Sciatic nerve (tissue), 2 donors: ENCODE measurements around the gene DIAPH3. TPM values are rescaled to one million over a fixed set of nuclear protein-coding genes. Genes with fewer than 3 reads are reported as not detected.
"Not testable (repeated sequence)": the region's sequence is repeated elsewhere in the genome, so short reads cannot be mapped to it uniquely, and the experiment has no call there.

Experiments
- ATAC-seq: fragments of 200-7000 bp; cut with Tn5 transposase; one replicate; pipeline ENCODE4 v1.9.1; 2020; ENCODE audit warnings: mild to moderate bottlenecking, moderate library complexity
- DNase-seq: peaks from one replicate; pipeline ENCODE4 v3.0.0-alpha.2; 2020; ENCODE audit warnings: low spot score
- intact Hi-C: fragments of 100-400 bp; cut with DNase I; formaldehyde crosslinking; loops from one replicate; pipeline ENCODE4 v1.14.2; 2022
- total RNA-seq: library from RNA; stranded (reverse); fragmentation: NEBNext Ultra II Directional; extraction: Animal tissue kit (Norgen Biotek cat#: 25700); gene quantifications from one replicate; pipeline ENCODE4 v1.2.1, GENCODE V29; 2021
- donor health status: DM: no; HTN: no; CAD: no.
- donor health status: DM: no; HTN: no; CAD: no.

The DIAPH3 gene
- total RNA-seq, 1 donor from 2014 or later, result 0.31 TPM

DNA sequence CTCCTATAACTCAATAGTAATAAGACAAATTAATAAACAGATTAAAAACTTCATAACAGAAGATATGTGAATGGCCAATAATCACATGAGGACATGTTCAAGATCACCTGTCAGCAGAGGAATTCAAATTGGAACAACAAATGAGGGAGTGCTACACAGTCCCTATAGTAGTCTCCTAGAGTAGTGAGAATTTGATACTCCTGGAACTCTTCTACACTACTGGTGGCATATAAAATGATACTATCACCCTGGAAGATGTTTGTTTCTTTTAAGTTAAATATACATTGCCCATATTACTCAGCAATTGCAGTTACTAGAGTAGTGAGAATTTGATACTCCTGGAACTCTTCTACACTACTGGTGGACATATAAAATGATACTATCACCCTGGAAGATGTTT, 115.4 kb downstream of the DIAPH3 start:
- DNase-seq, intact Hi-C loops, ATAC-seq: not testable (repeated sequence)

DNA sequence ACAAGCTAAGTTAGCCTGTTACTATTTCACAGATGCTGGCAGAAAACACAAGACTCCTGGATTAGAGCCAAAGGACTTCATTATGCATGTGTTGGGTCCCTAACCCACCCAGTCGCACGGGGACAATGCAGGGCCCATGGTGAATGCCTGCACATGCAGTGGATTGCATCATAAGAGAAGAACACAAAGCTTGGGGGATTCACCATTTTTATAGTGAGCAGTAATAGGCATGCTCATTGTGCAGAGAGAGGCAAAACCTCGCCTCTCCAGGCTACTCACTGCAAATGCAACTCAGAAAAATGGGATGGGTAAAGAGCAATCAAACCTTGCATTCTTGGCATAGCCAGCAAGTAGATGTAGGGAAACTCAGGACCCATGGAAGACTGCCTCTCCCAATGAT, 115.8 kb downstream of the DIAPH3 start:
- intact Hi-C loops, result no loop called here
- ATAC-seq (no peak), DNase-seq (no peak)

DNA sequence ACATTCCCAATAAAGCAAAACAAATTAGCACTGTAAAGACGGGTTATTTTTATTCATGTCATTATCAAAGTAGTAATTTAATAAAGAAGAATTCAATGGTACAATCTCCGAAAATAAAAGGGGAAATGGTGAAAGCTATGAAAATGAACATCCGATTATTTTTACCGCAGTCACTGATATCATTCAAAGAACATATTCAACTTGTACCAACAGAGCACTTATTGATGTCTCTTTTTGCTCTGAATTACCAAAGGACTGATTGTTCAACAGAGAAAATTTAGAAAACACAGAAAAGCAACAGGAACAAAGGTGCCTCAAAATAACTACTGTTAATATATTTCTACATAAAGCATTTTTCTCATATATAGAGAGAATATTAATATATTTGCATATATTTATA, 119.4 kb downstream of the DIAPH3 start:
- ATAC-seq (no peak), DNase-seq (no peak)
- intact Hi-C loops, result no loop called here

DNA sequence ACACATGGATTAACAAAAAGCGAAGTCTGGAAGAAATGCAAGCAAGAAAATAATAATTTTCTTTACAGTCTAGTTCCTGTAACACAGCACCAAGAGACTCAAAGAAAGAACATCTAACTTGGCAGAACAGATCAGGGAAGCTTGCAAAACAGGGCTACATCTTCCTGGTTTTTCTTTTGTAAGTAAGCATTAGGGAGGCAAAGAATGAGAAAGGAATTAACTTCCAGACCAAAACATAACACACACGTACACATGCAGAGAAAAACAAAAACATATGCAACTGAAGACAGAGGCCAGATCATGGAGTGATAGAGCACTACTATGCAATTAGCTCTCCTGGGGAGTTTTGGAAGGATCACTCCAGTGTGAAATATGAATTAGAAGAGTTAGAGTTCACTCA, 120.5 kb downstream of the DIAPH3 start:
- ATAC-seq, result no peak

DNA sequence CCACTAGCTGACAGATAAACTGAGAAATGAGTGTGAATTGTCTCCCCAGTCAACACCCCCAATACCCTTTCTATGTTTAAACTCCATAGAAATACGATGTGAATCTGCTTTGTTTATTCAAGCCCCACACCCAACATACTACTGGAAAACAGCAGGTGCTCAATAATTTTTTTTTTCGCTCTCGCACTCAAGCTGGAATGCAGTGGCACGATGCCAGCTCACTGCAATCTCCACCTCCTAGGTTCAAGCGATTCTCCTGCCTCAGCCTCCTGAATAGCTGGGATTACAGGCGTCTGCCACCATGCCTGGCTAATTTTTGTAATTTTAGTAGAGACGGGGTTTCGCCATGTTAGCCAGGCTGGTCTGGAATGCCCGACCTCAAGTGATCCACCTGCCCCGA, 123.1 kb downstream of the DIAPH3 start:
- ATAC-seq, intact Hi-C loops: not testable (repeated sequence)

More for the DNA sequence above, 120.5 kb downstream of the DIAPH3 start:
- DNase-seq, result no peak
- intact Hi-C loops, result no loop called here

DNA sequence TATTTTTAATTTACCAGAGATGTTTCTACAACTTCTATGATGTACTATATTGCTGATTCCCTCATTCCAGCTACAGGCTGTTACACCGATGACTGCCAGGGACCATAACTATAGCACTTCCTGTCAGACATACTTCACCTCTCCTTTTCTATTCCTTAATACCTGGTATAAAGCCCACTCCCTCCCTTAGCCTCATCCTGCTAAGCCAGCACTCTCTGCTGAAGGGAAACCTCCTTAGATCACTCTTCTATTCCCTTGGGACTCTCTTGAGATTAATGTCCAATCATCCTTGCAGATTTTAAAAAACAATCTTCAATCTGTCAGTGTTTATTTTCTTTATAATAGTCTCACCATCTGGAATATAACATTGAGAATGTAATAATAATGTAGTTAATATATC, 127.9 kb downstream of the DIAPH3 start:
- DNase-seq (no peak), ATAC-seq (no peak)
- intact Hi-C loops, result no loop called here

More for the DNA sequence above, 123.1 kb downstream of the DIAPH3 start:
- DNase-seq, result not testable (repeated sequence)

DNA sequence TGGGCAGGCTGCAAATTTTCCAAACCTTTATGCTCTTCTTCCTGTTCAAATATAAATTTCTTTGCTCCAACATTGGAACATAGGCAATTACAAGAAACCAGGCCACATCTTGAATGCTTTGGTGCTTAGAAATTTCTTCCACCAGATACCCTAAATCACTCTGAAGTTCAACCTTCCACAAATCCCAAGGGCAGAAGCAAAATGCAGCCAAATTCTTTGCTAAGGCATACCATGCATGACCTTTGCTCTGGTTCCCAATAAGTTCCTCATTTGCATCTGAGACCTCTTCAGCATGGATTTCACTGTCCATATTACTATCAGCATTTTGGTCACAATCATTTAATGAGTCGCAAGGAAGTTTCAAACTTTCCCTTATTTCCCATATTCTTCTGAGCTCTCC, 130.9 kb downstream of the DIAPH3 start:
- ATAC-seq (no peak), DNase-seq (no peak)
- intact Hi-C loops, result no loop called here

DNA sequence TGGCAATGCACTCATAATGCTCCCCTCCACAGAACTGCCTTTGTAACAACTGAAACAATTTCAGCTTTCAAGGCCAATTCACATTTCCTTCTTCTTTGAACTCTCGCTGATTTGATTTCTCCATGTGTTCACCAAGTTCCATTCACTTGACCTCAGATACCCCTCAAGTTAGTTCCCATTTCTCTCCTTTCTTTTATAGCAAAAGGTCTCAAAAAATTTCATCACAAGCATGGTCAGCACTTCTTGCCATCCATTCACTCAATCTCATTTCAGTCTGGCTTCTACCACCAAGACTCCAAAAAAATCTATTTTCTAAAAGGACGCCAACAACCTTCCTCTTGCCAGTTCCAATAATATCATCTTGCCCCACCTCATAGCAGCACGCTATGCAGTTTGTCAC, 135.7 kb downstream of the DIAPH3 start:
- ATAC-seq, result peak; percentile 13
- no peak for DNase-seq
- intact Hi-C loops, result no loop called here

DNA sequence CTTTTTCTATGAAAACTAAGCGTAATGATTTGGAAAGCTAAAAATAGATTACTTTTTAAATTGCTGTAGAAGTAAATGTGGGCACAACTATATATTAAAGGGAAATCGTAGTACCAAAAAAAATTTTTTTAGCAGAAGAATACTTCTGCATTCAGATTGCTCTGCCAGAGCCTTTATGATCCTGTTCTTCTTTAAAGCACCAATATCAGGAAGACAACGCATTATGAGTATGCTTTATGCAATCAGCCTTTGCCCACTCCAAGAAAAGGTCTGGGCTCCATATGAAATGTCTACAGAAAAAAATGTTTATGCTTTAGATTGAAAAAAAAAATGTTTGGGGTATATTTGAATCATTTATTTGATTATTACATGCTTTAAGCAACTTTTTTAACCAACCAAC, 137.4 kb downstream of the DIAPH3 start:
- ATAC-seq (no peak), DNase-seq (no peak)
- intact Hi-C loops, result no loop called here

DNA sequence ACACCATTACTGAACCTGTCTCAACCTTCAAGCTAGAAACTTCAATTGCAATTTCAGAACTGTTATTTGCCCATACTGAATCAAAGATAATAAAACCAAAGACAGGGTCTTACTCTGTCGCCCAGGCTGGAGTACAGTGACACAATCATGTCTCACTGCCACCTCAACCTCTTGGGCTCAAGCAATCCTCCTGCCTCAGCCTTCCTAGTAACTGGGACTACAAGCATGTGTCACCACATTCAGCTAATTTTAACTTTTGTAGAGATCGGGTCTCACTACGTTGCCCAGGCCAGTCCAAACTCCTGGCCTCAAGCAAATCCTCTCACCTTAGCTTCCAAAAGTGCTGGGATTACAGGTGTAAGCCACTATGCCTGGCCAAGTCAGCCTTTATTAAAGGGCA, 143.4 kb downstream of the DIAPH3 start:
- DNase-seq (no peak), ATAC-seq (no peak)
- intact Hi-C loops, result no loop called here

DNA sequence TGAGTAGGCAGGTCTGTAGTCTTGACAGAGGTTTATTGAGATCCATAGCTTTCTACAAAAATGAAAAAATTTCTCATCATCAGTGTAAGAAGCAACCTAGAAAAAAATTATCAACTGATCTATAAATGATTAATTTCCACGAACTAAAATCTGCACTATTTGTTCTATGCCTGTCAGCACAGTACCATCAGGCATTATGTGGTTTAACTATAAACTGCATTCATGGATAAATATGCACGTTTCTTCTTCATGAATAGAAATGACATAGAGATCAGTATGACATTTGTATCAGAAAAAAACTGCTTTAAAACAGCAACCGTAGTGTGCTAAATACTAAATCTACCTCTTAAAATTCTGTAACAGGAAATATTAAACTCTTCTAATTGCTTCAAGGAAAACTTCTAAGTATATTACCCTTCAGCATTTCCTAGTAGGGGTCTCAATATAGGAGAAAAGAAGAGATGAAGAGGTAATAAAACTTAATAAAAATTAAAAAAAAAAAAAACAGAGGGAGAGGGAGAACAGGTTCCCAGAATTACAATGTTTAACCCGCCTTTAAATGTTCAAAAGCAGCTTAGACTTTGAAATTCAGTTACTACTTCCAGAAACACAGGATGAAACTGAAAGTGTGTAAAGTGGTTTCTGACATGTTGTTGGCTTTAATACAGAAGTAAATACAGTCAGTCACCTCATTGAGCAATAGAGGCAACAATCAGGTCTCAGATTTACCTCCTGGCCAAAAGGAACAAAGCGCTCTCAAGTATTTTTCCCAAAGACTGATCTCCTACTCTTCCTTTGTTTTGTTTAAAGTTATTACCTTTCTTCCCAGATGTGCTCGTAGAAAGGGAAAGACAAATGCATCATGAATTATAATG, 144.4 kb downstream of the DIAPH3 start:
- intact Hi-C loops, result no loop called here
- ATAC-seq, result no peak
- DNase-seq, result no peak

DNA sequence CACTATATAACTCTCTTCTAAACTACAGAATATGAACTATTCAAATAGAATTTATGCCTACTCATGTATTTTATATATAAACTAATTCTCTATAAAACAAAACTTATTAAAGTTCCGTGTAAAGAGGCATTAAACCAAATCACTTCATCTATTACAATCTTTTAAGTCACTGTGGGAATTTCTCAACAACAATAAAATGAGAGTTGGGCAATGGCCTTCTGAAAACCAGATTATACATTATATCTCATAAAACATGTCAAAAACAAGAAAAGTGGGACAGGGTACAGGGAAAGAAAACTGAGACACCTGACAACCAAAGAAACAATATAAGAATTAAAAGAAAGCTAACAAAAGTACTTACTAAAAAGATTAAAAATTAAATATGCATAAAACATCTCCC, 145.2 kb downstream of the DIAPH3 start:
- no peak for DNase-seq
- no peak for ATAC-seq
- intact Hi-C loops, result no loop called here

DNA sequence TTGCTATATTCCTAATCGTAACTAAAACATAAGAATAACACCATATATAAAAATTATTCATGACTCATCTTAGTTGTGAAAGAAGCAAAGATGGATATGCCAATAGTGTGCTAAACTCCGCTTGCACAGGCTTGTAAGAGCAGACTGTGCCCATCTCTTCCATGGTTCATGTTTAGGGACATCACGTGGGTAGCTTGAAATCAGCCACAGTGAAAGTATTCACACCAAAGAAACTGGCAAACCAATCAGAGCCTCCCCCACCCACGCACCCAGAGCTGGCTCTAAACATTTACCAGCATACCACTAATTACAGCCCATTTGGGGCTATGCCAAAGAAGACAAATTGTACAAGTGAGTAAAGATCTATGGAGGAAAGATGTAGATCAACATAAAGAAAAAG, 147.5 kb downstream of the DIAPH3 start:
- no peak for DNase-seq
- ATAC-seq, result no peak
- intact Hi-C loops, result no loop called here

DNA sequence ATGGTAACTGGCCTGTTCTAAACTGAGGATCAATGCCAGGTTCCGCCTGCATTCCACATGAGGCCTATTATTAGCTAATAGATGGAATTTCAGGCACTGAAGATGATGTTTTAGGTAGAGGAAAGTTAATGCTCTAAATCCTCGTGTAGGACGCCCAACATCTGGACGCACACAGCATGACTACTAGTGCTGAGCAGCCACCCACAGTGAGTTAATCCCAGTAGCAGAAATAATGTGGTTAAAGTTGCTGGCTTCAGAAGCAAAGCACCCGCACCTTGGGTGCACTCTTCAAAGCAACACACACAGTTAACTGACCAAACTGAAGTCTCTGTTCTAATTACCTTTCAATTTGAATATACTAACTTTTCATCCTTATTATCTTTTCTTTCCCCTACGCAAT, 150.6 kb downstream of the DIAPH3 start:
- DNase-seq (no peak), ATAC-seq (no peak)
- intact Hi-C loops, result no loop called here

DNA sequence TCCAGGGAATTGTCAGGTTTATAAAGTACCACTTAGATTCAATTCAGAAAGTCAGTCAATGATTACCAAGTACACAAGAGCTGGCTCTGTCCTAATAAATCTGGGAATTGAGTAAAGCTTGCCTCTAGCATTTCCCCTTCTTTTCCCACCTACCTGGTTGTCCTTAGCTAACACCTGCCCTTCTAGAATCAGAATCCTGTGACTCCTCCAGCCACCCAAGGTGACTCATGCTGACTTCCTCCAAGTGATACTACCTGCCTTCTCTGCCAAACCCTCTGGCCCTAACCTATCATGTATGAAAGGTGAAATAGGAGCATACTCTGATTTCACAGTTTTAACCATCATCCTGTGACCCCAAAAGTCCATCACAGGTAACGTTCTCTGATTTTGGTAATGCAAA, 151.2 kb downstream of the DIAPH3 start:
- intact Hi-C loops, result no loop called here
- ATAC-seq, result no peak
- DNase-seq, result no peak

DNA sequence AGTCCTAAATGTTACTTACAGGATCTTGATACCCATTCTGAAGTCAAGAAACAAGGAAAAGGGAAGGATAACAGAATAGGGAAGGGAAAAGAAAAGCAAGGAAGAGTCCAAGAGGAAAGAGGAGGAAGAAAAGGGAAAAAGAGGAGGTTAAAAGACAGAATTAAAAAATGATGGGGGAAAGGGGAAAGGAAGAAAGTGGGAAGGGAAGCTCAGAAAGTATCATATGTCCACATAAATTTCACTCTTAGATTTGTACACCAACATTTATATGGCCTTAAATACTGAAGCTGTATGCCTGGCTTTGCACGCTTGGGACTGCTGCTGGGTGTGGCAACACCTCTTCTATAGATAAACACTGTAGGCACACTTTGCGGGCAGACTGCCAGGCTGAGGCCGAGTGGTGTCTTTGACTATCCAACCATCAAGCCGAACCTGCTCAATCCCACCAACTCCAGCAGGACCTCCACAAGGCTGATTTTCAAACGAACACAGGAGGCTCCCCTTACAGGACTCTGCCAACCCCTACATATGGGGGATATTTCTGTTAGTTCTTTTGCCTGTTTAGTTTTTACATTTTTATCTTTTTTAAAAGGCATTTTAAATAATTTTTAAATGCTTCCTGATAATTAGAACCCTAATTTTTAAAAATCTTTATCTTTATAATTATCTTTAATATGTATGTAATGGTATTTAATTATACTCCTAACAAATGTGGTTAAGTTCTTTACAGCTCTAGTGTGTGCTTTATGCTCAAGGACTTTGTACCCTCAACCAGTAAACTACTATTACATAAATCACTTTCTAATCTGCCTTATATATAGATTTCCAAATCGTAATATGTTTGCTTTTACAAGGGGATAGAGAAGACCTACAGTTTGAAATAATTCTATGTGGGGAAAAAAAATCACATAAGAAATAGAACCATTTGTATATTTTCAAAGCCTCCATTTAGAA, 154.2 kb downstream of the DIAPH3 start:
- no peak for DNase-seq
- intact Hi-C loops, result no loop called here
- ATAC-seq, result no peak

DNA sequence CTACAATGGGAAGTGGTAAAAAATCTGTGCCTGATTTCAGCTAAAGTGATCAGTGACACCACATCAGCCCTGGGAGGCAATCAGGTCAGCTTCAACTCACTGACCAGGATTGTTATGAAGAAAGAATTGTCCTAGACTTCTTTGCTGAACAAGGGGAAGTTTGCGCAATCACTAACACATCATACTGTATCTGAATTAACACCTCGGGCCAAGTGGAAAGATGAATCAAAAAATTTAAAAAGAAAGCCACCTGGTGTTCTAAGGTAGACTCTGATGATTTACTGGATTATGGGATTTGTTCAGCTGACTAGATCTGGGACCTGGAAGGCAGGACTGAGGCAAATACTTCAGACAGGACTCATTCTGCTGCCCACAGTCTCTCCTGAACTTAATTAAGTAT, 161.8 kb downstream of the DIAPH3 start:
- ATAC-seq, result no peak
- no peak for DNase-seq
- intact Hi-C loops, result no loop called here

DNA sequence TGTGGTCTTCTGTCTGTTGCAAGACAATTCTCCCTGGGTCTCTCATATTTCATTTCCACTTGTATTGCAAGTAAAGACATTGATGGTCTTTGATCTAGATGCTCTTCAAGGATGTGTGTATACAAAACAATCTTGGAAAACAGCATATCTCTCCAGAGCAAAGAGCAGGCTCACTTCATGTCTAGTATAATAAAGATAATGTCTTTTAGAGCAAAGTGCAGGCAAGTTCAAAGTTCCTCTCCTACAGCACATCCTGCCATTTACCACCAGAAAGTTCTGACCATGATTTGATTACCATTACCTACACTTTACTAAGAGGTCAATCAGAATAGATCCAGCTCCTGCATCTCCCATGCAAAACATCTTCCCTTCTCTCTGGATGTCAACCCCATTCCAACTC, 162.8 kb downstream of the DIAPH3 start:
- intact Hi-C loops, result no loop called here
- DNase-seq (no peak), ATAC-seq (no peak)

DNA sequence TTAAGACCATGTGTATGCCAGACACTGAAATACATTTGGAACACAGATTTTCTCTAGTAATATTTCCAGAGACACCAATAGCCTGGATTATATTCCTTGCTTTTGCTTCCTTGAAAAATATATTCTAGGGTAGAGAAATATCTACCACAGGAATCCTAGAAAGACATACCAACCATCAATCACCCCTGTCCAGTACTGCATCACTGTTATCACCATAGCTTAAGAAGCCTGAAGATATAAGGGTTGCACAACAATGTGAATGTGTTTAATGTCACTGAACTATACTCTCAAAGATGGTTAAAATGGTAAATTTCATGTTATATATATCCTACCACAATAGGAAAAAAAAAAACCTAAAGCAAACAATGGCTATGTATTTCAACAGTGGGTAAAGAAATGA, 163.6 kb downstream of the DIAPH3 start:
- DNase-seq, result no peak
- ATAC-seq, result no peak
- intact Hi-C loops, result no loop called here

DNA sequence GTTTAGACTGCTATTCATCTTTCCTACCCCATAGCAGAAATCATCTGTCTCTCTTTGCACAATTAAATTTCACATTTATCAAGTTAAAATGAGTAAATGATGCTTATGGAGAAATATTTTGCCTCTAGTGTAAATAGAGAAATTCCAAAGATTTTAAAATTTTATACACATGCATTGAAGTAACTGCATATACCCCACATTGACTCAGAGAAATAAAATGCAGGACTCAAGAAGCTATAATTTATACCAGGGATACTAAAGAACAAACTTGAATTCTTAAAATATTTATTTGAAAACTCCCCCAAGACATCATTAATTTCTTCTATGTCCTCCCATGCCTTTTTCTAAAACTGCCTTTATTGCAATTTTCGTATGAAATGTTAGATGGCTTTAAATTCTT, 165.8 kb downstream of the DIAPH3 start:
- DNase-seq (no peak), ATAC-seq (no peak)
- intact Hi-C loops, result no loop called here
